WTC11 (cell line): ENCODE measurements around the gene THSD4. TPM values are rescaled to one million over a fixed set of nuclear protein-coding genes. Genes with fewer than 3 reads are reported as not detected.

Experiments
- ATAC-seq: fragments of 200-7000 bp; cut with Tn5 transposase; 2 replicates; pipeline ENCODE4 v1.10.0; 2021; ENCODE audit warnings: mild to moderate bottlenecking, moderate library complexity
- CTCF ChIA-PET: fragments of 300-600 bp; sonication (Branson Sonifier 250); formaldehyde crosslinking; loops from one replicate; lab custom pipeline; 2021; ENCODE audit warnings: antibody characterized with exemption; lab: Charles Lee
- POLR2A ChIA-PET: fragments of 350-600 bp; sonication (Branson Sonifier 250); formaldehyde crosslinking; loops from one replicate; lab custom pipeline; 2021; ENCODE audit warnings: antibody characterized with exemption; lab: Charles Lee
- DNase-seq: peaks from one replicate; pipeline ENCODE4 v3.0.0; 2021; ENCODE audit warnings: low spot score
- H3K27ac Mint-ChIP-seq: 2 replicates; pipeline ENCODE4 v1.8.0; 2021; ENCODE audit warnings: mixed read lengths
- H3K27me3 Mint-ChIP-seq: 2 replicates; pipeline ENCODE4 v1.8.0; 2021; ENCODE audit warnings: low read depth, mild to moderate bottlenecking, moderate library complexity, mixed read lengths
- H3K36me3 Mint-ChIP-seq: 2 replicates; pipeline ENCODE4 v1.8.0; 2021; ENCODE audit warnings: mixed read lengths
- H3K4me1 Mint-ChIP-seq: 2 replicates; pipeline ENCODE4 v1.8.0; 2022; ENCODE audit warnings: mixed read lengths
- H3K4me3 Mint-ChIP-seq: 2 replicates; pipeline ENCODE4 v1.8.0; 2021; ENCODE audit warnings: mild to moderate bottlenecking, moderate library complexity, mixed read lengths
- H3K9me3 Mint-ChIP-seq: 2 replicates; pipeline ENCODE4 v1.8.0; 2021; ENCODE audit warnings: mixed read lengths
- EMX1 ChIP-seq: fragments of 250-450 bp; sonication (Bioruptor Pico); IDR thresholded peaks from 2 replicates; pipeline ENCODE4 v1.8.0; 2021; ENCODE audit warnings: mild to moderate bottlenecking
- FOXP1 ChIP-seq: sonication (generic); formaldehyde crosslinking; IDR thresholded peaks from 2 replicates; pipeline ENCODE4 v1.8.0; 2022; ENCODE audit warnings: missing genetic modification reagents, mild to moderate bottlenecking, moderate library complexity, borderline replicate concordance
- GABPB1 ChIP-seq: sonication (generic); formaldehyde crosslinking; IDR thresholded peaks from 2 replicates; pipeline ENCODE4 v1.8.1; 2023; ENCODE audit warnings: mild to moderate bottlenecking, missing genetic modification reagents
- GRHL2 ChIP-seq: fragments of 250-450 bp; sonication (Bioruptor Pico); IDR thresholded peaks from 2 replicates; pipeline ENCODE4 v1.8.0; 2022; ENCODE audit warnings: mild to moderate bottlenecking, moderate library complexity; ENCODE audit not compliant: insufficient replicate concordance, severe bottlenecking
- KAT7 ChIP-seq: sonication (generic); formaldehyde crosslinking; IDR thresholded peaks from 2 replicates; pipeline ENCODE4 v1.8.1; 2023; ENCODE audit warnings: missing genetic modification reagents, mild to moderate bottlenecking, borderline replicate concordance
- NFE2L1 ChIP-seq: sonication (generic); formaldehyde crosslinking; IDR thresholded peaks from 2 replicates; pipeline ENCODE4 v1.8.1; 2023; ENCODE audit warnings: missing genetic modification reagents
- NR1H2 ChIP-seq: sonication (generic); formaldehyde crosslinking; IDR thresholded peaks from 2 replicates; pipeline ENCODE4 v1.9.0; 2021; ENCODE audit warnings: mild to moderate bottlenecking, moderate library complexity, missing genetic modification reagents
- TEAD1 ChIP-seq: sonication (generic); formaldehyde crosslinking; IDR thresholded peaks from 2 replicates; pipeline ENCODE4 v1.8.0; 2022; ENCODE audit warnings: mild to moderate bottlenecking, missing genetic modification reagents
- ZNF263 ChIP-seq: sonication (generic); formaldehyde crosslinking; IDR thresholded peaks from 2 replicates; pipeline ENCODE4 v1.8.1; 2022; ENCODE audit warnings: low read depth, mild to moderate bottlenecking, moderate library complexity, missing genetic modification reagents
- ZNF317 ChIP-seq: sonication (generic); formaldehyde crosslinking; IDR thresholded peaks from 2 replicates; pipeline ENCODE4 v1.8.1; 2023; ENCODE audit warnings: low read depth, mild to moderate bottlenecking, moderate library complexity, missing genetic modification reagents, borderline replicate concordance
- ZNF396 ChIP-seq: fragments of 250-450 bp; sonication (Bioruptor Pico); IDR thresholded peaks from 2 replicates; pipeline ENCODE4 v1.8.0; 2021; ENCODE audit warnings: mild to moderate bottlenecking, moderate library complexity, borderline replicate concordance
- ZNF423 ChIP-seq: fragments of 250-450 bp; sonication (Bioruptor Pico); IDR thresholded peaks from 2 replicates; pipeline ENCODE4 v2.1.2; 2022; ENCODE audit warnings: mild to moderate bottlenecking, moderate library complexity
- total RNA-seq: library from RNA; stranded (reverse); gene quantifications from 3 replicates; pipeline ENCODE4 v1.2.3, GENCODE V29; 2021
- TF ChIP-seq, protein P1 (sequence below): sonication (generic); formaldehyde crosslinking; IDR thresholded peaks from 2 replicates; pipeline ENCODE4 v1.8.0; 2023; ENCODE audit warnings: missing genetic modification reagents
- TF ChIP-seq, protein P2 (sequence below): fragments of 250-450 bp; sonication (Bioruptor Pico); IDR thresholded peaks from 2 replicates; pipeline ENCODE4 v1.9.0; 2021; ENCODE audit warnings: mild to moderate bottlenecking
- TF ChIP-seq, protein P3 (sequence below): sonication (generic); formaldehyde crosslinking; IDR thresholded peaks from 2 replicates; pipeline ENCODE4 v1.8.1; 2023; ENCODE audit warnings: mild to moderate bottlenecking, missing genetic modification reagents
- TF ChIP-seq, protein P4 (sequence below): sonication (generic); formaldehyde crosslinking; IDR thresholded peaks from 2 replicates; pipeline ENCODE4 v1.8.1; 2022; ENCODE audit warnings: mild to moderate bottlenecking, moderate library complexity, missing genetic modification reagents
- TF ChIP-seq, protein P5 (sequence below): sonication (generic); formaldehyde crosslinking; IDR thresholded peaks from 2 replicates; pipeline ENCODE4 v1.8.1; 2023; ENCODE audit warnings: mild to moderate bottlenecking, missing genetic modification reagents, moderate library complexity
- TF ChIP-seq, protein P6 (sequence below): sonication (generic); formaldehyde crosslinking; conservative IDR thresholded peaks from 2 replicates; pipeline ENCODE4 v1.8.1; 2022; ENCODE audit warnings: mild to moderate bottlenecking, missing genetic modification reagents
- TF ChIP-seq, protein P7 (sequence below): sonication (generic); formaldehyde crosslinking; IDR thresholded peaks from 2 replicates; pipeline ENCODE4 v1.8.1; 2022; ENCODE audit warnings: mild to moderate bottlenecking, missing genetic modification reagents, moderate library complexity, borderline replicate concordance

The THSD4 gene
- total RNA-seq, 1 experiment from 2014 or later, result 7.8 TPM

DNA sequence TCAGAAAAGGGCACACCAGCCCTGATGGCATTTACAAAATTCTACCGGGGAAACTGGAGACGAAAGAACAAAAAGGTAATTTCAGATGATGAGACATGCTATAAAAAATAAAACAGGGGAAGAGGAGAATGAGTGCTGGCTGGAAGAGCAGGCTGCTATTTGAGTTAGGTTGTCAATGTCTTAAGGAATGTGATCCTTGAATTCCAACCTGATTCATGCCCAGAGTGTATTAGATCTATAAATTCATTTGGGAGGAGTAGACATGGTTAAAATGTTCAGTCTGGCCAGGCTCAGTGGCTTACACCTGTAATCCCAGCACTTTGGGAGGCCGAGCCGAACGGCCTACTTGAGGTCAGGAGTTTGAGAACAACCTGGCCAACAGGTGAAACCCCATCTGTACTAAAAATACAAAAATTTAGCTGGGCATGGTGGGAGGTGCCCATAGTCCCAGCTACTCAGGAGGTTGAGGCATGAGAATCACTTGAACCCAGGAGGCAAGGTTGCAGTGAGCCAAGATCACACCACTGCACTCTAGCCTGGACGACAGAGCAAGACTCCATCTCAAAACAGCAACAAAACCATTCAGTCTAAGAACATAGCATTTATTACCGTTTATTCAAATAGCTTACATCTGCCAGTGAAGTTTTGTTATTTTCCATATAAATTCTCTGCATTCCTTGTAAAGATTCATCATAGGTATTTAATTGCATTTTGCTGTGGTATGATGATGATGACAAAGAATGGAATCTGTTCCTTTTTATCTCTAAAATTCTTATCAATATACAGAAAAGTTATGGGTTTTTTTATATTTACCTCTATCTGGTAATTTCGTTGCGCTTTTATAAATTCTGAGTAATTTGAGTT is 568.4 kb downstream of the THSD4 start:
- Mint-ChIP-seq H3K4me1 (peaks cover 23% of the 10 kb centered on the region), H3K27me3 (no peaks in the 10 kb centered on the region), H3K9me3 (no peaks in the 10 kb centered on the region)
- DNase-seq, result no peak
- CTCF ChIA-PET, result no interaction called here
- TF ChIP-seq, protein P1, sequence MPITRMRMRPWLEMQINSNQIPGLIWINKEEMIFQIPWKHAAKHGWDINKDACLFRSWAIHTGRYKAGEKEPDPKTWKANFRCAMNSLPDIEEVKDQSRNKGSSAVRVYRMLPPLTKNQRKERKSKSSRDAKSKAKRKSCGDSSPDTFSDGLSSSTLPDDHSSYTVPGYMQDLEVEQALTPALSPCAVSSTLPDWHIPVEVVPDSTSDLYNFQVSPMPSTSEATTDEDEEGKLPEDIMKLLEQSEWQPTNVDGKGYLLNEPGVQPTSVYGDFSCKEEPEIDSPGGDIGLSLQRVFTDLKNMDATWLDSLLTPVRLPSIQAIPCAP, result no peak
- TF ChIP-seq, protein P2, sequence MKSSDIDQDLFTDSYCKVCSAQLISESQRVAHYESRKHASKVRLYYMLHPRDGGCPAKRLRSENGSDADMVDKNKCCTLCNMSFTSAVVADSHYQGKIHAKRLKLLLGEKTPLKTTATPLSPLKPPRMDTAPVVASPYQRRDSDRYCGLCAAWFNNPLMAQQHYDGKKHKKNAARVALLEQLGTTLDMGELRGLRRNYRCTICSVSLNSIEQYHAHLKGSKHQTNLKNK (CRISPR knock-in tag), result no peak
- TF ChIP-seq, protein P3, sequence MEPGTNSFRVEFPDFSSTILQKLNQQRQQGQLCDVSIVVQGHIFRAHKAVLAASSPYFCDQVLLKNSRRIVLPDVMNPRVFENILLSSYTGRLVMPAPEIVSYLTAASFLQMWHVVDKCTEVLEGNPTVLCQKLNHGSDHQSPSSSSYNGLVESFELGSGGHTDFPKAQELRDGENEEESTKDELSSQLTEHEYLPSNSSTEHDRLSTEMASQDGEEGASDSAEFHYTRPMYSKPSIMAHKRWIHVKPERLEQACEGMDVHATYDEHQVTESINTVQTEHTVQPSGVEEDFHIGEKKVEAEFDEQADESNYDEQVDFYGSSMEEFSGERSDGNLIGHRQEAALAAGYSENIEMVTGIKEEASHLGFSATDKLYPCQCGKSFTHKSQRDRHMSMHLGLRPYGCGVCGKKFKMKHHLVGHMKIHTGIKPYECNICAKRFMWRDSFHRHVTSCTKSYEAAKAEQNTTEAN (CRISPR knock-in tag), result no peak
- TF ChIP-seq ZNF263 (CRISPR knock-in tag) (no peak), GRHL2 (CRISPR knock-in tag) (no peak), ZNF396 (CRISPR knock-in tag) (no peak), GABPB1 (CRISPR knock-in tag) (no peak), KAT7 (CRISPR knock-in tag) (no peak)
- TF ChIP-seq, all 79 proteins: peak for 0
- POLR2A ChIA-PET, result no interaction called here
- ATAC-seq, result no peak
- Mint-ChIP-seq H3K36me3 (no peaks in the 10 kb centered on the region), H3K4me3 (no peak overlapping the region), H3K27ac (no peak overlapping the region)

DNA sequence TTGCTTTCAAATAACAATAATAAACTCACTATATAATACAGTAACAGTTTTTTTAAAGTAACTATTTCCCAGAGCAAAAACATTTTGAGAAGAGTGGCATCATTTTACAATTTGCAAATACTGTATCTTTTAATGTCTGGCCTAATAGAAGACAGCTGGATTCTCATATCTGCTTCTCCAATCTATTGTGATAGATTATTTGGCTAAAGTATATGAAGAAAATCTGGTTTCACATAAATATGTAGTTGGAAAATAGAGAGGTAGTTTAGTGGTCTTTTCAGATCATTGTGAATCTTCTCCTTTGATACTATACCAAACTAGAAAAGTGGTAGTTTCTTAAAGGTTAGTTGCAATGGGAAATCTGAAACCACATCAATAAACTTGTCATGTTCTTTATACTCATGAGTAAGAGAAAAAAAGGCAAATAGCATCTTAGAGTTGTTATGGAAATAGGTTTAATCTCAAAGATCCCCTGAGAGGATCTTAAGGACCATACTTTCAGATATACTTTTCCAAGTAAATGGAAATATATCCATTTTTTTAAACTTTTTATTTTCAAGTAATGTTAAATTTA is 570.2 kb downstream of the THSD4 start:
- H3K4me1 Mint-ChIP-seq, result peaks cover 4% of the 10 kb centered on the region
- ATAC-seq (no peak), DNase-seq (no peak)
- H3K4me3 Mint-ChIP-seq, result no peak overlapping the region
- H3K27me3 Mint-ChIP-seq, result 0 out of 2 replicates have a peak, but pooled peaks cover 2% of the 10 kb centered on the region
- POLR2A ChIA-PET, result no interaction called here
- H3K9me3 Mint-ChIP-seq, result peaks cover 15% of the 10 kb centered on the region
- H3K27ac Mint-ChIP-seq, result no peak overlapping the region
- H3K36me3 Mint-ChIP-seq, result peaks cover 7% of the 10 kb centered on the region
- CTCF ChIA-PET, result no interaction called here
- TF ChIP-seq NR1H2 (no peak), NFE2L1 (CRISPR knock-in tag) (no peak)

DNA sequence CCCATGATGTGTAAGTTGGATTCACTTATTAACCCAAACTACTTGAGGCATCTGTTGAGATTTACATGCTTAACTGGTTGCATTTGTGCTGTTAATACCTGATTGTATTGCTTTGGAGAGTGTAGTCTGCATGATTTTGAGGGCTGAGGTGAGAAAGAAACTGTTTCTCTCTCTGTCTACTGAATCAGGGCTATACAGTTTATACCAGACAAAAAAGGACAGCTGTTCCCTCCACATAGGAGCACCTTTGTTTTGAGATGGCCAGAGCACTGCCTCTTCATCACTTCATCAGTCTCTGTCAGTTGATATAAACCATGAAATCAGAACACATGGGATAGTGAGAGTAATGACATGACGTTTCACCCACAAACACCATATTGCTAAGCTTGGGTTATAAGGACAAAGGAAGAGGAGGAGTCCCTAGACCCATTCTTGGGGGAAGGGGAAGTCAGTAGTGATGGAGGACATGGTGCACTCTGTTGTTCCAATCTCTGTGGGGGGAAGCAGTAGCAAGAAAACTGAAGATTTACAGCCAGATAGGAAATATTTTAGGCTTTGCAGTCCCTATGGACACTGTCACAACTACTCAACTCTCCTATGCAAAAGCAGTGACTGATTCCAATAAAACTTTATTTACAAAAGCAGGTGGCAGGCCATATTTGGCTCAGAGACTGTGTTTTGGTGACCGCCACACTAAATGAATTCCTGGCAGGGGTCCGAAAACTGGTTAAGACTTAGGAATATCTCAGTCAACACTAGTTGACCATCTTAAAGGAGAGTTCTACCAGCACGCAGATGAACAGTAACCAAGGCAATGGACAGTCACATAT is 571.2 kb downstream of the THSD4 start:
- Mint-ChIP-seq H3K4me1 (0 out of 2 replicates have a peak, but pooled peaks cover 3% of the 10 kb centered on the region), H3K36me3 (peaks cover 12% of the 10 kb centered on the region), H3K4me3 (no peak overlapping the region), H3K27me3 (peaks cover 5% of the 10 kb centered on the region; the same call in 1 of the 2 replicates), H3K27ac (no peak overlapping the region), H3K9me3 (peaks cover 24% of the 10 kb centered on the region)
- ChIA-PET POLR2A (no interaction called here), CTCF (no interaction called here)
- DNase-seq, result no peak
- TF ChIP-seq GABPB1 (CRISPR knock-in tag), result no peak
- TF ChIP-seq TEAD1 (CRISPR knock-in tag), result no peak
- no peak for ATAC-seq

DNA sequence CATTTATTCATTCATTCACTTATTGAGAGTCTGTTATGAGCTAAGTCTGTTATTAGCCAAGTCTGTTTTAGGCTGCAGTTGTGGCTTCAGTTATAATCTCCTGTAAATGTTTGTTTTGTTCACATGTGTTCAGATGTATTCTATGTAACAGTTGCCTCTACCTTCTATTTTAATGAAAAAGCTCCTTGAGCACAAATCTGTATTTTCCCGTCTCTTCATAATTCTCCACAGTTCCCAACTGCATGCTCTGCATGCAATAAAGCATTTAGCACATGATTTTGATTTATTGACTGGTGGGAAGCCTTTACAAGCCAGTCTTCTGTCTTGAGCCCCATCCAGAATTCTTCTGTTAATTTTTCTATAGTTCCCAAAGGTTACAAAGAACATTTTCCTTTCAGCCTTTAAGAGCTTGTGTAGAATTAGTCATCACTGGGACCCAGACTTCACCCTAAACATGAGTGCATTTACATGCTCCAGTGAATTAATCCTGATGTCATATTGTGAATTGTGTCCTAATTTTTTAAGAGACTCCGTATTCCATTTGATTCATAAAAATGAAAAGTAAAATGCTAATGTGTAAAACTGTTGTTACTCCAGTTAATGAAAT is 572.7 kb downstream of the THSD4 start:
- CTCF ChIA-PET, result interaction anchor here (0.6 kb wide), 1 partner anchor 47 kb away, joined by 4 read pairs; no protein-coding TSS in a partner anchor
- no peak overlapping the region for H3K27ac Mint-ChIP-seq
- no peaks in the 10 kb centered on the region for H3K4me1 Mint-ChIP-seq
- H3K36me3 Mint-ChIP-seq, result peaks cover 16% of the 10 kb centered on the region
- no peak overlapping the region for H3K4me3 Mint-ChIP-seq
- H3K27me3 Mint-ChIP-seq, result peaks cover 5% of the 10 kb centered on the region; the same call in 1 of the 2 replicates
- H3K9me3 Mint-ChIP-seq, result peaks cover 40% of the 10 kb centered on the region
- POLR2A ChIA-PET, result interaction anchor here (0.7 kb wide), 1 partner anchor 574 kb away, joined by 6 read pairs; no protein-coding TSS in a partner anchor
- ATAC-seq, result no peak
- no peak for DNase-seq
- TF ChIP-seq EMX1 (CRISPR knock-in tag) (no peak), ZNF317 (CRISPR knock-in tag) (no peak), NFE2L1 (CRISPR knock-in tag) (no peak), FOXP1 (no peak), ZNF263 (CRISPR knock-in tag) (no peak), ZNF423 (CRISPR knock-in tag) (no peak)
- TF ChIP-seq, protein P4, sequence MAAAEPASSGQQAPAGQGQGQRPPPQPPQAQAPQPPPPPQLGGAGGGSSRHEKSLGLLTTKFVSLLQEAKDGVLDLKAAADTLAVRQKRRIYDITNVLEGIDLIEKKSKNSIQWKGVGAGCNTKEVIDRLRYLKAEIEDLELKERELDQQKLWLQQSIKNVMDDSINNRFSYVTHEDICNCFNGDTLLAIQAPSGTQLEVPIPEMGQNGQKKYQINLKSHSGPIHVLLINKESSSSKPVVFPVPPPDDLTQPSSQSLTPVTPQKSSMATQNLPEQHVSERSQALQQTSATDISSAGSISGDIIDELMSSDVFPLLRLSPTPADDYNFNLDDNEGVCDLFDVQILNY (CRISPR knock-in tag), result no peak
- TF ChIP-seq, protein P5, sequence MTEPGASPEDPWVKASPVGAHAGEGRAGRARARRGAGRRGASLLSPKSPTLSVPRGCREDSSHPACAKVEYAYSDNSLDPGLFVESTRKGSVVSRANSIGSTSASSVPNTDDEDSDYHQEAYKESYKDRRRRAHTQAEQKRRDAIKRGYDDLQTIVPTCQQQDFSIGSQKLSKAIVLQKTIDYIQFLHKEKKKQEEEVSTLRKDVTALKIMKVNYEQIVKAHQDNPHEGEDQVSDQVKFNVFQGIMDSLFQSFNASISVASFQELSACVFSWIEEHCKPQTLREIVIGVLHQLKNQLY, result no peak
- TF ChIP-seq, protein P6, sequence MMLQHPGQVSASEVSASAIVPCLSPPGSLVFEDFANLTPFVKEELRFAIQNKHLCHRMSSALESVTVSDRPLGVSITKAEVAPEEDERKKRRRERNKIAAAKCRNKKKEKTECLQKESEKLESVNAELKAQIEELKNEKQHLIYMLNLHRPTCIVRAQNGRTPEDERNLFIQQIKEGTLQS, result no peak
- TF ChIP-seq, protein P7, sequence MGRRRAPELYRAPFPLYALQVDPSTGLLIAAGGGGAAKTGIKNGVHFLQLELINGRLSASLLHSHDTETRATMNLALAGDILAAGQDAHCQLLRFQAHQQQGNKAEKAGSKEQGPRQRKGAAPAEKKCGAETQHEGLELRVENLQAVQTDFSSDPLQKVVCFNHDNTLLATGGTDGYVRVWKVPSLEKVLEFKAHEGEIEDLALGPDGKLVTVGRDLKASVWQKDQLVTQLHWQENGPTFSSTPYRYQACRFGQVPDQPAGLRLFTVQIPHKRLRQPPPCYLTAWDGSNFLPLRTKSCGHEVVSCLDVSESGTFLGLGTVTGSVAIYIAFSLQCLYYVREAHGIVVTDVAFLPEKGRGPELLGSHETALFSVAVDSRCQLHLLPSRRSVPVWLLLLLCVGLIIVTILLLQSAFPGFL (CRISPR knock-in tag), result no peak
